ENCODE measurements around the gene LRR1. TPM values are rescaled to one million over a fixed set of nuclear protein-coding genes. Genes with fewer than 3 reads are reported as not detected.

The LRR1 gene
- total and polyA plus RNA-seq, 9 of the 15 experiments (the other 6 are each of a cell fraction or from before 2014, with no cell fraction given), result 26.5 to 58.1 (median 31.8) TPM

DNA sequence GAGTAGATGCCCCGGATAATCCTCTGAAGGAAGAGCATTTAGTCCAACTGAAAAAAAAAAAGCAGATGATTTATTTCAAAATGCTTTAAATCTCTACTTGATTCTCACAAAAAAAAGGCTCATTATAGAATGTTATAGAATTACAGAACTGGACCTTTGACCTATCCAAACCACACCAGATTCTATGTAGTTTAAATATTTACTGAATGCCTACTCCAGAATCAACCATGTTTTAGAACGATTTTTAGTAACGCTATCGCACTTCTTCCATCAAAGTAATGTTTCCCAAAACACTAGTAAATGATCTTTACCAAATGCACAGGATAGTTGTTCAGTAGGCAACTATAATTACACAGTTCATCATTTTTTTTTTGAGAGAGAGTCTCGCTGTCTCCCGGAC is 15.1 kb upstream of the LRR1 start:
- WGBS (ENCODE audit: insufficient coverage, low coverage, missing lambda C conversion rate), result 7% methylated on average over 6 of the region's 6 CpGs
- FAIRE-seq, result no peak
- Histone ChIP-seq H3K4me1 (replicated peaks in 1 of 2; ENCODE audit: control insufficient read depth in 2 of 2, insufficient read depth in 2 of 2, low read length in 2 of 2) (peaks cover 8 to 12% of the 10 kb centered on the region in 2 experiments; a peak in 4 of 5 replicates), H3K9me3 (replicated peaks; ENCODE audit: control insufficient read depth, insufficient read depth, low read depth, low read length) (no peaks in the 10 kb centered on the region), H3K27ac (ENCODE audit: extremely low read depth, low read depth, low read length) (peak overlapping the region; percentile 65; the same call in 1 of the 3 replicates), H3K36me3 (ENCODE audit: control insufficient read depth, insufficient read depth, low read length) (peaks cover 48% of the 10 kb centered on the region), H3K79me2 (ENCODE audit: control insufficient read depth, insufficient read depth, low read length) (peaks cover 67% of the 10 kb centered on the region), H3K4me3 (peak overlapping the region; percentile 82), H2AFZ (ENCODE audit: low read depth, low read length) (no peak overlapping the region), H4K20me1 (replicated peaks; ENCODE audit: control insufficient read depth, insufficient read depth, low read length) (peaks cover 30% of the 10 kb centered on the region), H3K27me3 (ENCODE audit: control insufficient read depth in 2 of 2, insufficient read depth in 2 of 2, low read length in 2 of 2) (no peaks in the 10 kb centered on the region), H3K9me1 (ENCODE audit: control insufficient read depth, insufficient read depth, low read length) (peaks cover 3% of the 10 kb centered on the region), H3K9ac (ENCODE audit: insufficient read depth in 1 of 2, low read depth in 2 of 2, low read length in 2 of 2) (peak overlapping the region; percentile 94 to 99), H3K4me2 (ENCODE audit: insufficient read depth, low read length) (peak overlapping the region; percentile 94)
- CTCF ChIA-PET (ENCODE audit: low intra/inter-chr PET ratio), result no interaction called here
- TF ChIP-seq ETV5 (CRISPR knock-in tag; IDR thresholded peaks at IDR 0.05; ENCODE audit: low read depth), result no peak
- TF ChIP-seq TRIM24 (IDR thresholded peaks at IDR 0.05), result no peak
- no peak for TF ChIP-seq NCOA4 (IDR thresholded peaks at IDR 0.05; ENCODE audit: partially characterized antibody)
- no peak for TF ChIP-seq MYBL2 (IDR thresholded peaks at IDR 0.05; ENCODE audit: low read depth)
- TF ChIP-seq MYBL2 (CRISPR knock-in tag; IDR thresholded peaks at IDR 0.05; ENCODE audit: borderline replicate concordance), result no peak
- TF ChIP-seq ZNF785 (CRISPR knock-in tag; IDR thresholded peaks at IDR 0.05), result no peak
- no peak for TF ChIP-seq GABPB2 (CRISPR knock-in tag; conservative IDR thresholded peaks at IDR 0.05)
- no peak for TF ChIP-seq ZSCAN29 (IDR thresholded peaks at IDR 0.05)
- no peak for TF ChIP-seq KLF1 (tag; IDR thresholded peaks at IDR 0.05)
- TF ChIP-seq, protein P1, sequence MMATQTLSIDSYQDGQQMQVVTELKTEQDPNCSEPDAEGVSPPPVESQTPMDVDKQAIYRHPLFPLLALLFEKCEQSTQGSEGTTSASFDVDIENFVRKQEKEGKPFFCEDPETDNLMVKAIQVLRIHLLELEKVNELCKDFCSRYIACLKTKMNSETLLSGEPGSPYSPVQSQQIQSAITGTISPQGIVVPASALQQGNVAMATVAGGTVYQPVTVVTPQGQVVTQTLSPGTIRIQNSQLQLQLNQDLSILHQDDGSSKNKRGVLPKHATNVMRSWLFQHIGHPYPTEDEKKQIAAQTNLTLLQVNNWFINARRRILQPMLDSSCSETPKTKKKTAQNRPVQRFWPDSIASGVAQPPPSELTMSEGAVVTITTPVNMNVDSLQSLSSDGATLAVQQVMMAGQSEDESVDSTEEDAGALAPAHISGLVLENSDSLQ (IDR thresholded peaks at IDR 0.05), result no peak
- TF ChIP-seq ZKSCAN1 (IDR thresholded peaks at IDR 0.05; ENCODE audit: low read depth, low read length), result no peak
- TF ChIP-seq KAT8 (IDR thresholded peaks at IDR 0.05; ENCODE audit: low read depth), result no peak
- intact Hi-C loops (cut with micrococcal nuclease), result no loop called here
- no peak for DNase-seq (ENCODE audit: extremely low read depth in 1 of 4, low spot score in 3 of 4)
- in situ Hi-C loops (cut with MboI), result no loop called here
- BruUV-seq (replicated peaks), result no TSS peak
- ATAC-seq, result no peak
- POLR2A ChIA-PET, result no interaction called here

Data from K562 (cell line).